GM12878 (cell line): ENCODE data around the gene PPP1R37. TPM values are rescaled to one million over a fixed set of nuclear protein-coding genes. Genes with fewer than 3 reads are reported as not detected.

Experiments used
- BCL11A ChIP-seq: IDR thresholded peaks from 2 replicates; pipeline ENCODE4 v1.6.1; 2011; ENCODE audit warnings: low read depth, low read length
- MYB ChIP-seq: fragments of 150-350 bp; IDR thresholded peaks from 2 replicates; pipeline ENCODE4 v1.6.1; 2014; ENCODE audit warnings: mild to moderate bottlenecking, low read depth, low read length, borderline replicate concordance
- polyA plus RNA-seq, 11 experiments: library from polyadenylated mRNA; depleted of rRNA in 4 of 11; unstranded in 6 of 11; stranded (reverse) in 5 of 11; fragments of >200 nt; fragmentation: Nextera tagmentation in 4 of 11; fragmentation: Illumina TruSeq in 1 of 11; extraction: Ambion mirVana in 4 of 11; extraction: Trizol in 1 of 11; gene quantifications; 1 replicate in 1 of 11; 2 replicates in 10 of 11; pipeline versions ENCODE4 v1.2.1 to v1.2.3, GENCODE V29; 2011 to 2016; ENCODE audit warnings: inconsistent platforms in 2 of 11, missing spikeins in 2 of 11, low read depth in 1 of 11
- total RNA-seq, 4 experiments: library from RNA; depleted of rRNA in 3 of 4; stranded (reverse); fragments of >200 nt in 3 of 4; fragmentation: Illumina TruSeq in 1 of 4; extraction: Trizol in 1 of 4; gene quantifications; 2 replicates each; pipeline versions ENCODE4 v1.2.1 to v1.2.3, GENCODE V29; 2013 to 2021
- TF ChIP-seq, protein P1 (sequence below): fragments of 450-650 bp; IDR thresholded peaks from 2 replicates; pipeline ENCODE4 v1.6.1; 2017; ENCODE audit warnings: borderline replicate concordance
- TF ChIP-seq, protein P2 (sequence below): fragments of 450-650 bp; IDR thresholded peaks from 2 replicates; pipeline ENCODE4 v1.6.1; 2017; ENCODE audit warnings: mild to moderate bottlenecking, moderate library complexity

The PPP1R37 gene
- total and polyA plus RNA-seq, 10 of the 15 experiments (the other 5 are each of a cell fraction or from before 2014, with no cell fraction given) = 0.09 to 21.3 (median 5.1) TPM; not detected in 1

DNA sequence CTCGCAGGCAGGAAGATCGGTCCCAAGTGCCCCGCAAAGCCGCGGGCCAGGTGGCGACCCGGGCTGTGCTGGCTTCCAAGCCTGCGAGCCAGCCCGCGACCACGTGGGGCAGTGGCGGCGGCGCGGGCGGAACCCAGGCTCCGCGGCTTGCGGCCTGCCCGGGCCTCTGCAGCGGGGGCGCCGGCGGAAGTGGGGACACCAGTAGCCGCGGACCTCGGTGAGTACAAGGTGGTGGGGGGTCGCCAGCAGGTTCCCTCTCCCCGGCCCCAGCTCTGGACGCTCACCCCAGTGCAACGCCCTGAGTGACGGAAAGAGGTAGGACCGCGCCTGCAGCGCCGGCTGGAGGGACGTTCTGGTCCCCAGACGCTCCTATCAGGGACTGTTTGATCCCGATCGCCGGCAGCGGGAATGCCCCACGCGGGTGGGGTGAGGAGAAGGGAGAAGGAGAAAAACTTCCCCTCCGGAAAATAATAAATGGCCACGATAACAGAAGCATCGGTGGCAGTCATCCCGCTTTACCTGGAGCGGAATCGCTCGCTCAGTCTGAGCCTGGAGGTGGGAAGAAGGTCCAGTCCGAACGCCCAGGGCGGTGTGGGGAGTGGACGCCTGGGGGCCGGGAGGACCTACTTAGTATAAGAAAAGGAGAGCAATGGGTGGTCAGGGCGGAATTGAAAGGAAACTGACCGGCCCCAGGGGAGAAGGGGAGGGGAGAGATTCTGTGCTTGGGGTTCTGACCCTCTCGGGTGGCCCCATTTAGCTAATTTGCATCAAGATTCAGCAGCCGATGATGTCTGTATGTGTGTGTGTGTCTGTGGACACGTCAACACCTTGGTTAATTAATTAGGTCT, 13.7 kb upstream of the PPP1R37 start, which contains the start of gene GEMIN7 (continued):
- TF ChIP-seq BCL11A = peak; percentile 74; the same call in 1 of the 2 replicates
- TF ChIP-seq MYB = no peak
- TF ChIP-seq, protein P1, sequence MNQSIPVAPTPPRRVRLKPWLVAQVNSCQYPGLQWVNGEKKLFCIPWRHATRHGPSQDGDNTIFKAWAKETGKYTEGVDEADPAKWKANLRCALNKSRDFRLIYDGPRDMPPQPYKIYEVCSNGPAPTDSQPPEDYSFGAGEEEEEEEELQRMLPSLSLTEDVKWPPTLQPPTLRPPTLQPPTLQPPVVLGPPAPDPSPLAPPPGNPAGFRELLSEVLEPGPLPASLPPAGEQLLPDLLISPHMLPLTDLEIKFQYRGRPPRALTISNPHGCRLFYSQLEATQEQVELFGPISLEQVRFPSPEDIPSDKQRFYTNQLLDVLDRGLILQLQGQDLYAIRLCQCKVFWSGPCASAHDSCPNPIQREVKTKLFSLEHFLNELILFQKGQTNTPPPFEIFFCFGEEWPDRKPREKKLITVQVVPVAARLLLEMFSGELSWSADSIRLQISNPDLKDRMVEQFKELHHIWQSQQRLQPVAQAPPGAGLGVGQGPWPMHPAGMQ = no peak
- TF ChIP-seq, protein P2, sequence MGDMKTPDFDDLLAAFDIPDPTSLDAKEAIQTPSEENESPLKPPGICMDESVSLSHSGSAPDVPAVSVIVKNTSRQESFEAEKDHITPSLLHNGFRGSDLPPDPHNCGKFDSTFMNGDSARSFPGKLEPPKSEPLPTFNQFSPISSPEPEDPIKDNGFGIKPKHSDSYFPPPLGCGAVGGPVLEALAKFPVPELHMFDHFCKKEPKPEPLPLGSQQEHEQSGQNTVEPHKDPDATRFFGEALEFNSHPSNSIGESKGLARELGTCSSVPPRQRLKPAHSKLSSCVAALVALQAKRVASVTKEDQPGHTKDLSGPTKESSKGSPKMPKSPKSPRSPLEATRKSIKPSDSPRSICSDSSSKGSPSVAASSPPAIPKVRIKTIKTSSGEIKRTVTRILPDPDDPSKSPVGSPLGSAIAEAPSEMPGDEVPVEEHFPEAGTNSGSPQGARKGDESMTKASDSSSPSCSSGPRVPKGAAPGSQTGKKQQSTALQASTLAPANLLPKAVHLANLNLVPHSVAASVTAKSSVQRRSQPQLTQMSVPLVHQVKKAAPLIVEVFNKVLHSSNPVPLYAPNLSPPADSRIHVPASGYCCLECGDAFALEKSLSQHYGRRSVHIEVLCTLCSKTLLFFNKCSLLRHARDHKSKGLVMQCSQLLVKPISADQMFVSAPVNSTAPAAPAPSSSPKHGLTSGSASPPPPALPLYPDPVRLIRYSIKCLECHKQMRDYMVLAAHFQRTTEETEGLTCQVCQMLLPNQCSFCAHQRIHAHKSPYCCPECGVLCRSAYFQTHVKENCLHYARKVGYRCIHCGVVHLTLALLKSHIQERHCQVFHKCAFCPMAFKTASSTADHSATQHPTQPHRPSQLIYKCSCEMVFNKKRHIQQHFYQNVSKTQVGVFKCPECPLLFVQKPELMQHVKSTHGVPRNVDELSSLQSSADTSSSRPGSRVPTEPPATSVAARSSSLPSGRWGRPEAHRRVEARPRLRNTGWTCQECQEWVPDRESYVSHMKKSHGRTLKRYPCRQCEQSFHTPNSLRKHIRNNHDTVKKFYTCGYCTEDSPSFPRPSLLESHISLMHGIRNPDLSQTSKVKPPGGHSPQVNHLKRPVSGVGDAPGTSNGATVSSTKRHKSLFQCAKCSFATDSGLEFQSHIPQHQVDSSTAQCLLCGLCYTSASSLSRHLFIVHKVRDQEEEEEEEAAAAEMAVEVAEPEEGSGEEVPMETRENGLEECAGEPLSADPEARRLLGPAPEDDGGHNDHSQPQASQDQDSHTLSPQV = peak; percentile 89
